SU-DHL-6 (cell line): ENCODE results near the gene AMDHD2.

Experiments used
- H2AFZ ChIP-seq: fragments of 200-600 bp; sonication (generic); 2 replicates; pipeline ENCODE4 v1.6.1; 2014; ENCODE audit warnings: low read depth, mild to moderate bottlenecking, moderate library complexity, mixed read lengths, antibody characterized with exemption, low read length; ENCODE audit not compliant: severe bottlenecking
- H3F3A ChIP-seq: fragments of 200-600 bp; shearing (Covaris generic); 2 replicates; pipeline ENCODE4 v1.6.0; 2016; ENCODE audit warnings: antibody characterized with exemption, mild to moderate bottlenecking; ENCODE audit not compliant: insufficient read depth
- H3K27ac ChIP-seq: fragments of 200-600 bp; sonication (generic); 2 replicates; pipeline ENCODE4 v1.5.1; 2016; ENCODE audit warnings: low read depth, mild to moderate bottlenecking, low read length, moderate library complexity, mixed read lengths
- H3K27me3 ChIP-seq: fragments of 200-600 bp; sonication (generic), shearing (Covaris generic); 2 replicates; pipeline ENCODE4 v1.6.0; 2014; ENCODE audit warnings: mild to moderate bottlenecking, low read length
- H3K36me3 ChIP-seq: fragments of 200-600 bp; sonication (generic); 2 replicates; pipeline ENCODE4 v1.6.1; 2014; ENCODE audit warnings: mild to moderate bottlenecking, low read length, mixed read lengths
- H3K4me2 ChIP-seq: fragments of 300-600, 200-600 bp; shearing (Covaris generic), sonication (generic); 2 replicates; pipeline ENCODE4 v1.6.0; 2014; ENCODE audit warnings: low read length, low read depth, mild to moderate bottlenecking; ENCODE audit not compliant: poor library complexity, severe bottlenecking
- H3K4me3 ChIP-seq: fragments of 200-600 bp; sonication (generic); 2 replicates; pipeline ENCODE4 v1.5.1; 2014; ENCODE audit warnings: antibody characterized with exemption, low read length, mild to moderate bottlenecking, mixed read lengths; ENCODE audit not compliant: insufficient read depth, poor library complexity, severe bottlenecking
- H3K79me2 ChIP-seq: fragments of 200-600 bp; sonication (generic); 2 replicates; pipeline ENCODE4 v1.6.1; 2014; ENCODE audit warnings: mild to moderate bottlenecking, low read length, moderate library complexity; ENCODE audit not compliant: insufficient read depth
- H3K9ac ChIP-seq: fragments of 200-600 bp; sonication (generic); 2 replicates; pipeline ENCODE4 v1.7.0; 2014; ENCODE audit warnings: mild to moderate bottlenecking, low read length
- H3K9me2 ChIP-seq: fragments of 200-600 bp; sonication (generic); replicated peaks from 2 replicates; pipeline ENCODE4 v1.6.1; 2014; ENCODE audit warnings: low read length; ENCODE audit not compliant: insufficient read depth
- H3K9me3 ChIP-seq: fragments of 200-600 bp; sonication (generic); 2 replicates; pipeline ENCODE4 v1.6.1; 2014; ENCODE audit warnings: low read length, mixed read lengths; ENCODE audit not compliant: insufficient read depth
- H4K20me1 ChIP-seq: fragments of 200-600 bp; sonication (generic); 2 replicates; pipeline ENCODE4 v1.6.1; 2014; ENCODE audit warnings: low read depth, mild to moderate bottlenecking, antibody characterized with exemption, low read length, moderate library complexity, mixed read lengths
- EZH2phosphoT487 ChIP-seq: fragments of 200-600 bp; sonication (generic), shearing (Covaris generic); conservative IDR thresholded peaks from 2 replicates; pipeline ENCODE4 v1.6.1; 2018; ENCODE audit warnings: mild to moderate bottlenecking, antibody characterized with exemption, low read length, moderate library complexity, mixed read lengths
- TF ChIP-seq, protein P1 (sequence below): fragments of 200-600 bp; sonication (generic); IDR thresholded peaks from one replicate; pipeline ENCODE4 v1.5.1; 2017; ENCODE audit warnings: antibody characterized with exemption, mild to moderate bottlenecking, low read length, moderate library complexity; ENCODE audit not compliant: insufficient read depth, poor library complexity, severe bottlenecking

AMDHD2 gene

DNA sequence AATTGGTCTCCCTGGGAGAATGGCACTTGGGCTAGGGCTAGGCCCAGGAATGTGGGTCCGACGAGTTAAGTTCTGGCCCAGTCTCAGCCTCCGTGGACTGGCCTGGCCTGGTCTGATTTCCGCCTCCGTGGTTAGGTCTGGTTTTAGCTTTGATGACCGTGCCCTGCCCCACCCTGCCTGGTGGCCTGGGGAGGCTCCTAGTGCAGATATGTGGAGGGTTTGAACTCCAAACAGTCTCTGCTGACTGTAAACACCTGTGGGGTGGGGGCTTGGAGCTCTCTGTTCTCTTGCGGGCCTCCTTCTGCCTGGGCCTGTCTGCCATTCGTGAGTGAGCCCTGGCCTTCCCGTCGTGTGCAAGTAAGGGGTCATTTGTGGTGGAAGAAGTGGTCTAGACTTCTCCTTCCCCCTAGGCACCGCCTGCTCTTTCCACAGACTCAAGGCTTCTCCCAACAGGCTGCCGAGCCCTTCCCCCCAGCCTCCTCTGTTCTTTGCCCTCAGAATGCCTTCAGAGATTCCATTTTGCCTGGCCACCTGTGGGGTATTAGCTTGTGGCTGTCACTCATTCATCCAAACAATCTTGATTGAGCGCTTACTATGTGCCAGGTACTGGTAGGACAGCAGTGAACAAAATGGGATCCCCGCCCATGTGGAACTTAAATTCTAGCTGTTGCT is 4.9 kb upstream of the AMDHD2 start:
- Histone ChIP-seq H3K9me2 (no peaks in the 10 kb centered on the region), H3K27me3 (no peaks in the 10 kb centered on the region), H3K79me2 (peaks cover 57% of the 10 kb centered on the region), H3F3A (0 out of 2 replicates have a peak, but pooled peaks cover 3% of the 10 kb centered on the region), H4K20me1 (no peaks in the 10 kb centered on the region), H3K9me3 (no peaks in the 10 kb centered on the region), H3K4me3 (peak overlapping the region; percentile 97), H3K27ac (peak overlapping the region; percentile 87), H3K4me2 (peak overlapping the region; percentile 90), H3K9ac (peak overlapping the region; percentile 95), H2AFZ (no peak overlapping the region), H3K36me3 (no peaks in the 10 kb centered on the region)
- TF ChIP-seq EZH2phosphoT487, result no peak

DNA sequence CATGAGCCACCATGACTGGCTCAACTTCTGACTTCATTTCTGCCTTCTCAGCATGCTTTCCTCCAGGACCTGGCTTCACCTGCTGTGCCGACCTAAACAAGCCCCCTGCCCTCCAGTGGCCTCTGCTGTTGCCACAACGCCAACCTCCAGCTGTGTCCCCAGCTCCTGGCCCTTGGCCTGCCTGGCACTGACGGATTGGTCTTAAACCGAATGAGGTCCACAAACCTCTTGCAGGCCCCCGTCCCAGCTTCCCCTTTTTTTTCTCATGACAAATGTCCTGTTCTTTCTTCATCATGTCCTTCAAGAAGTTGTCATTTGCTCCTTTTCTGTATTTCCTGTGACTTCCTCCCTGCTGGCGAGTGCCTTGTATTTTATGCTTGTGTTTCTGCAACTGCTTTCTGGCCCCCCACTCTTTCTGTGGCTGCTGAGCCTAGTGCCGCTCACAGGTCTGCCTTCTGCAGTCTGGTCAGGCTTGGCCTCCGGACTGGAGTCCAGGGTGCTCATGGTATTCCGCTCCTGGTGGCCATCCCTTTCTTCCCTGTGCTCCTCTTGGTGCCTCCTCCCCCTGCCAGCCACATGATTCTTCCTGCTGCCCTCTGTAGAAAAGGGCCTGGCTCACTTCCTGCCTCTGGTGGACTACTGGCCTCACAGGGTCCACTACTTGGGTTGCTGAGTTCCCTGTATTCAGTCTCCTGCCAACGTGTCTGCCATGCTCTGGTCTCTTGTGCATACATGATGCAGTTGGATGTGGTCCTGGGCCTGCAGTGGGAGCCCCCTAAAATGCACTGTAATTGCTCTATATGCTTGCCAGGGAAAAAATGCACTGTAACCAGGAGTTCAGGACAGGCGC is 3.6 kb upstream of the AMDHD2 start:
- no peak for TF ChIP-seq EZH2phosphoT487
- TF ChIP-seq, protein P1, sequence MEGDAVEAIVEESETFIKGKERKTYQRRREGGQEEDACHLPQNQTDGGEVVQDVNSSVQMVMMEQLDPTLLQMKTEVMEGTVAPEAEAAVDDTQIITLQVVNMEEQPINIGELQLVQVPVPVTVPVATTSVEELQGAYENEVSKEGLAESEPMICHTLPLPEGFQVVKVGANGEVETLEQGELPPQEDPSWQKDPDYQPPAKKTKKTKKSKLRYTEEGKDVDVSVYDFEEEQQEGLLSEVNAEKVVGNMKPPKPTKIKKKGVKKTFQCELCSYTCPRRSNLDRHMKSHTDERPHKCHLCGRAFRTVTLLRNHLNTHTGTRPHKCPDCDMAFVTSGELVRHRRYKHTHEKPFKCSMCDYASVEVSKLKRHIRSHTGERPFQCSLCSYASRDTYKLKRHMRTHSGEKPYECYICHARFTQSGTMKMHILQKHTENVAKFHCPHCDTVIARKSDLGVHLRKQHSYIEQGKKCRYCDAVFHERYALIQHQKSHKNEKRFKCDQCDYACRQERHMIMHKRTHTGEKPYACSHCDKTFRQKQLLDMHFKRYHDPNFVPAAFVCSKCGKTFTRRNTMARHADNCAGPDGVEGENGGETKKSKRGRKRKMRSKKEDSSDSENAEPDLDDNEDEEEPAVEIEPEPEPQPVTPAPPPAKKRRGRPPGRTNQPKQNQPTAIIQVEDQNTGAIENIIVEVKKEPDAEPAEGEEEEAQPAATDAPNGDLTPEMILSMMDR, result no peak
- Histone ChIP-seq H2AFZ (no peak overlapping the region), H3K27me3 (no peaks in the 10 kb centered on the region), H3K9ac (no peak overlapping the region), H3K9me3 (no peaks in the 10 kb centered on the region), H3K79me2 (peaks cover 68% of the 10 kb centered on the region), H3K27ac (peak overlapping the region; percentile 10; the same call in 1 of the 2 replicates), H3K4me3 (no peak overlapping the region), H3K9me2 (no peaks in the 10 kb centered on the region), H3K36me3 (no peaks in the 10 kb centered on the region), H4K20me1 (no peaks in the 10 kb centered on the region), H3F3A (0 out of 2 replicates have a peak, but pooled peaks cover 7% of the 10 kb centered on the region), H3K4me2 (peak overlapping the region; percentile 90)

DNA sequence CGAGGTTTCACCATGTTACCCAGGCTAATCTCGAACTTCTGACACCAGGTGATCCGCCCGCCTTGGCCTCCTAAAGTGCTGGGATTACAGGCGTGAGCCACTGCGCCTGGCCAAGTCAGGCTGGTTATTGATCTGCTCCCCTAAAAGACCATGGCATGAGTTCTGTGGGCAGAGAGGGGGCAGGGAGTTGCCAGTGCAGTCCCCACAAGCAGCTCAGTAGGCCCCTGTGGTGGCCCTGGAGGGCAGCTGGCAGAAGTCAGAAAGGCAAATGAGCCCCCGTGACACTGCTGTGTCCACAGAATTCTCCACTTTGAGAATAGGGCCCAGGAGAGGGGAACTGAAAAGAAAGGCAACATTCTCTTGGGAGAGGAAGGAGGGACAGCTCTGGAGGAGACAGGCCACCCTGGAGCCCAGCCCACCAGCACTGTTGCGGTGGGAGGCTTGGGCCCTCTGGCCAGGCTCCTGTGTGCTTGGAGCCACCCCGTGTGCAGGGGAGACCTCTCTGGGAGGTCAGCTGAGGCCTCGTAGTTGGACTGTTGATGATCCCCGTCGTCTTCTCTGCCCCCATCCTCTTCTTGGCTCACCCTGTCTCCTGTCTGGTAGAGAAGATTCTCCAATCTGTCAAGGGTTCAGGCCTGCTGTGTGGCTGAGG is 2.1 kb upstream of the AMDHD2 start:
- Histone ChIP-seq H3K79me2 (peaks cover 68% of the 10 kb centered on the region), H4K20me1 (no peaks in the 10 kb centered on the region)
- TF ChIP-seq, protein P1, result no peak
- TF ChIP-seq EZH2phosphoT487, result no peak

More for the DNA sequence above, 2.1 kb upstream of the AMDHD2 start:
- Histone ChIP-seq H3K36me3 (no peaks in the 10 kb centered on the region), H3K9ac (no peak overlapping the region), H3F3A (0 out of 2 replicates have a peak, but pooled peaks cover 7% of the 10 kb centered on the region), H2AFZ (no peak overlapping the region), H3K9me2 (no peaks in the 10 kb centered on the region), H3K27me3 (no peaks in the 10 kb centered on the region), H3K4me3 (no peak overlapping the region), H3K27ac (no peak overlapping the region), H3K4me2 (no peak overlapping the region), H3K9me3 (no peaks in the 10 kb centered on the region)
